Measurements from ENCODE around the gene BCAP29. TPM values are rescaled to one million over a fixed set of nuclear protein-coding genes. Genes with fewer than 3 reads are reported as not detected.

The BCAP29 gene
- total RNA-seq, 1 experiment from 2014 or later = 43.2 TPM

- no peaks in the 10 kb centered on the region for H3K4me1 ChIP-seq (ENCODE audit: control insufficient read depth in 1 of 2, insufficient read depth in 2 of 2, low read length in 2 of 2)
- no peaks in the 10 kb centered on the region for H4K20me1 ChIP-seq (ENCODE audit: insufficient read depth)
- CTCF ChIA-PET = no interaction called here
- DNase-seq (ENCODE audit: low read depth, low spot score) = no peak
- H3K4me2 ChIP-seq (ENCODE audit: low read length) = no peak overlapping the region
- POLR2A ChIA-PET = no interaction called here
- H3K4me3 ChIP-seq (replicated peaks in 1 of 2; ENCODE audit: low read depth in 1 of 2, low read length in 2 of 2) = no peak overlapping the region
- H3K27me3 ChIP-seq (ENCODE audit: insufficient read depth, low read length) = no peaks in the 10 kb centered on the region
- H2AFZ ChIP-seq (ENCODE audit: low read depth, low read length, poor library complexity, severe bottlenecking) = no peak overlapping the region
- H3K79me2 ChIP-seq (ENCODE audit: insufficient read depth, low read length) = no peaks in the 10 kb centered on the region
- H3K9me3 ChIP-seq (ENCODE audit: control insufficient read depth in 1 of 2, insufficient read depth in 1 of 2, low read depth in 1 of 2, low read length in 2 of 2) = no peaks in the 10 kb centered on the region
- intact Hi-C loops (cut with micrococcal nuclease) = no loop called here
- no peaks in the 10 kb centered on the region for H3K9me2 ChIP-seq (ENCODE audit: insufficient read depth)
- H3K27ac ChIP-seq (ENCODE audit: low read depth, low read length) = no peak overlapping the region
- H3K9ac ChIP-seq (ENCODE audit: low read length) = no peak overlapping the region
- no peaks in the 10 kb centered on the region for H3K36me3 ChIP-seq (ENCODE audit: control insufficient read depth in 1 of 2, insufficient read depth in 2 of 2, low read length in 2 of 2)
- ATAC-seq = no peak
- BruUV-seq (replicated peaks) = no TSS peak
- TF ChIP-seq SRF (IDR thresholded peaks at IDR 0.05; ENCODE audit: low read depth) = no peak
- no peak for TF ChIP-seq REST (IDR thresholded peaks at IDR 0.05; ENCODE audit: low read depth)
- no peak for TF ChIP-seq EZH2 (IDR thresholded peaks at IDR 0.05)
- TF ChIP-seq EZH2phosphoT487 (IDR thresholded peaks at IDR 0.05; ENCODE audit: borderline replicate concordance) = no peak
- no peak for TF ChIP-seq POLR2A (IDR thresholded peaks at IDR 0.05; ENCODE audit: borderline replicate concordance, extremely low read depth, insufficient read depth, insufficient read length)
- no peak for TF ChIP-seq MAX (IDR thresholded peaks at IDR 0.05)
- no peak for TF ChIP-seq EGR1 (IDR thresholded peaks at IDR 0.05; ENCODE audit: low read depth)
- no peak for TF ChIP-seq ZNF274 (IDR thresholded peaks at IDR 0.05; ENCODE audit: low read depth, low read length)
- no peak for TF ChIP-seq TCF7L2 (IDR thresholded peaks at IDR 0.05; ENCODE audit: borderline replicate concordance, extremely low read depth, insufficient read depth, insufficient read length)
- no peak for TF ChIP-seq SIN3A (IDR thresholded peaks at IDR 0.05; ENCODE audit: low read depth)
- no peak for TF ChIP-seq RAD21 (IDR thresholded peaks at IDR 0.05; ENCODE audit: low read depth)
- TF ChIP-seq ATF3 (IDR thresholded peaks at IDR 0.05) = no peak
- no peak for TF ChIP-seq POLR2AphosphoS5 (IDR thresholded peaks at IDR 0.05; ENCODE audit: low read depth, low read length)
- TF ChIP-seq CTCF (IDR thresholded peaks at IDR 0.05 in 2 of 3, conservative IDR thresholded peaks at IDR 0.05 in 1 of 3; ENCODE audit: borderline replicate concordance in 1 of 3, insufficient read depth in 1 of 3, low read depth in 2 of 3, low read length in 2 of 3) = no peak
- no peak for TF ChIP-seq CEBPB (IDR thresholded peaks at IDR 0.05; ENCODE audit: low read depth)
- TF ChIP-seq SP1 (IDR thresholded peaks at IDR 0.05; ENCODE audit: low read depth) = no peak
- TF ChIP-seq CBX3 (IDR thresholded peaks at IDR 0.05; ENCODE audit: low read depth) = no peak
- no peak for TF ChIP-seq ELF1 (IDR thresholded peaks at IDR 0.05; ENCODE audit: borderline replicate concordance, low read depth)
- no peak for TF ChIP-seq ZFX (IDR thresholded peaks at IDR 0.05)
- TF ChIP-seq ZBTB33 (IDR thresholded peaks at IDR 0.05; ENCODE audit: extremely low read depth, insufficient replicate concordance, low read length) = no peak
- RAD21 ChIA-PET (ENCODE audit: low non-redundant PET in 1 of 2, low total read pairs in 2 of 2, uncharacterized antibody in 2 of 2, unreplicated experiment in 2 of 2) = no interaction called here
These were observed 33.4 kb downstream of the BCAP29 start for GRCh38 chr7:107613439-107613838.
